ENCODE results near the gene DNAH7. TPM values are rescaled to one million over a fixed set of nuclear protein-coding genes. Genes with fewer than 3 reads are reported as not detected.

DNAH7 gene
- total RNA-seq, 1 donor from 2014 or later: 0.06 TPM

DNA sequence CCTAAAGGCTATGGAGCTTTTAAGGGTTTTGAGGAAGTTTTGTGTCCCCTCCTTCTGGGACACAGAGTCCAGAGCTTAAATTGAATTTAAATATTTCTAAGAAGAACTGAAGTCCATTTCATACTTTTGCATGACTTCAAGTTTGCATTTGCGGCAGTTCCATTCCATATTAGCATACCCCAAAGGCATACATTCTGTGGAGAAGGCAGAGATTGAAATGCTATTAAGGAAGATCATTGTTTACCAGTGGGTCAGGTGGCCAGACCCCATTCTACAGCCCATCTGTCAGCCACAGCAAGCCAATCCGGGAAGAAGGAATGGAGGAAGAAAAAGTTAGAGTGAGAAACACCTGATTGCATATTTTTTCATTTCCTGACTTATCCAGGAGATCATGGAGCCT, 75.0 kb downstream of the DNAH7 start:
- H3K4me3 ChIP-seq (ENCODE audit: low read depth, low read length): no peak overlapping the region

GRCh38 chr2:195985741-195986140, 82.9 kb downstream of the DNAH7 start:
- no peak for TF ChIP-seq CTCF (conservative IDR thresholded peaks at IDR 0.05; ENCODE audit: low read depth, low read length)
- peak overlapping the region; percentile 37 for H3K4me3 ChIP-seq (ENCODE audit: low read depth, low read length)

More for the DNA sequence above, 75.0 kb downstream of the DNAH7 start:
- DNase-seq (ENCODE audit: low read depth): no peak
- TF ChIP-seq CTCF (conservative IDR thresholded peaks at IDR 0.05; ENCODE audit: low read depth, low read length): no peak

DNA sequence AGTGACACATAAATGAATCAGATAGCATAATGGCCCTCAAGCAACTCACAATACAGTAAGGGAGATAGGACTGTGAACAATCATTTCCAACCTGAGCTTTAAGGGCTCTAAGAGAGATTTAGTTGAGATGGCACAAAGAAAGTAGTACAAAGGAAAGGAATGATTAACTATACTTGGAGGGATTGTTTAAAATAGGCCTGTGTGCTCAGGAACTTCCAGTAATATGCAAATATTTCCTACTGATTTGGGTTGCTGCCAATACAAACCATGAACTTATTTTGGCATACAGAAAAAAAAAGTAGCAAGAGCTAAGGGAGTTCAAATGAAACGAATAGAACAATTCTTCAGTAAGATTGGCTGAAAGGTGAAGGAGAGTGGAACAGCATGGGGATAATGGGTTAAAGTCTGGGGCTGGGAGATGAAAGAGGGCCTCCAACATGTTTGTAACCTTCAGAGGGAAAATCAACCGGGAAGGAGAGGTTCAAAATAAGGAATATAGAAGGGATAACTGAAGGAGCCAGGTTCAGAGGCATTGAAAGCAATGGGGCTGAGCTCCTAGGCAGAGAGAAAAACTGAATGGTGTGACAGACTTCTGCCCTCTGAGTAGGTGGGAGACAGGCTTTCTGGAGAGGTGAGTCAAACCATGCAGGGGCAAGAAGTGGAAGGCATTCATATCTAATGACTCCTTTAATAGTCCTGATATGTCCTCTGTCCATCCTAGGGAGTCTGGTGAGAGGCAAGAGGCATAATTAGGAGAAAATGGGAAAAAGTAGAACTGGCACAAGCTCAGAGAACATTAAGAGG, 83.5 kb downstream of the DNAH7 start:
- DNase-seq (ENCODE audit: low read depth): no peak
- H3K4me3 ChIP-seq (ENCODE audit: low read depth, low read length): peak overlapping the region; percentile 37
- no peak for TF ChIP-seq CTCF (conservative IDR thresholded peaks at IDR 0.05; ENCODE audit: low read depth, low read length)

More at GRCh38 chr2:195985741-195986140, 82.9 kb downstream of the DNAH7 start:
- no peak for DNase-seq (ENCODE audit: low read depth)

GRCh38 chr2:195967336-195967735, 101.3 kb downstream of the DNAH7 start:
- TF ChIP-seq CTCF (conservative IDR thresholded peaks at IDR 0.05; ENCODE audit: low read depth, low read length): no peak
- no peak overlapping the region for H3K4me3 ChIP-seq (ENCODE audit: low read depth, low read length)
- no peak for DNase-seq (ENCODE audit: low read depth)

- DNase-seq (ENCODE audit: low read depth): no peak
- no peak overlapping the region for H3K4me3 ChIP-seq (ENCODE audit: low read depth, low read length)
- TF ChIP-seq CTCF (conservative IDR thresholded peaks at IDR 0.05; ENCODE audit: low read depth, low read length): no peak
Measured at GRCh38 chr2:195961873-195962272, 106.8 kb downstream of the DNAH7 start.

DNA sequence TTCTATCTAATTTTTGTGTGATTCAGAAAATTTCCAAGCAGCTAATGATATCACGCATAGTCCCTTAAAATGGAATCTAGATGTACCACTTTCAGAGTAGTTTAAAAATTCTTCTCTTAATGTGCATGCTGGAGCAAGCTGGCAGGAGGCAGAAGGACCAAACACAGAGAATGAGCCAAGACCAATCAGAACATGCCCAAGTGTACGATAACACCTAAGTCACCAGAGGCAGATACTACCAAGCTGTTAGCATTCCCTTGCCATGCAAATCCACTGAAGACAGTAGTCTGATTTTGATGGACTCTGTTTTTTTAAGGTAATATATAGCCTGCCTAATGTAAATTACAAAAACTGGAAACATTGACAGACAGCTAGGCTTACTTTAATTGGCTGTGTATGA, 109.3 kb downstream of the DNAH7 start:
- DNase-seq (ENCODE audit: low read depth): no peak
- H3K4me3 ChIP-seq (ENCODE audit: low read depth, low read length): no peak overlapping the region
- TF ChIP-seq CTCF (conservative IDR thresholded peaks at IDR 0.05; ENCODE audit: low read depth, low read length): no peak

DNA sequence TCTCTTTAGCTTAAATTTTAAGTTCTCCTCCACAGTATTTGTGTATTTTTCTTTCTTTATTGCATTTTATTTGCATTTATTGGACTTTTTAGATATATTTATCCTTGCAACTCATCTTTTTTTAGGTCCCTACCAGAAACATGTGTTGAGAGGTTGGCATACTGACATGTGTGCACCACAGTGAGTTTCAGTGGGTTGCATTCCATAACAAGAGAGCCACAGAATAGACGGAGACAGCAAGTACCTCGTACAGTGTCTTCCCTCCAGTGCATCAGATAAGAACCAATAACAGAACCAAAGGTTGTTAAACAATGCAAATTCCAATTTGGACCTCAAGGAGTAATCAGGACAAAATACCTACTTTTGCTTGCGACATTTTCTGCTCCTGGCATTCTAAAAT, 111.9 kb downstream of the DNAH7 start:
- no peak overlapping the region for H3K4me3 ChIP-seq (ENCODE audit: low read depth, low read length)
- TF ChIP-seq CTCF (conservative IDR thresholded peaks at IDR 0.05; ENCODE audit: low read depth, low read length): no peak
- DNase-seq (ENCODE audit: low read depth): no peak
